ENCODE measurements around the gene ELL. TPM values are rescaled to one million over a fixed set of nuclear protein-coding genes. Genes with fewer than 3 reads are reported as not detected.

Gene ELL
- total and polyA plus RNA-seq, 9 of the 15 experiments (the other 6 are each of a cell fraction or from before 2014, with no cell fraction given): 0.24 to 22.5 (median 4.1) TPM

GRCh38 chr19:18521692-18522123 is at the start of gene ELL (continued):
- TF ChIP-seq TRIM24 (IDR thresholded peaks at IDR 0.05) (no peak), NFIC (IDR thresholded peaks at IDR 0.05) (peak; percentile 35), SIN3B (IDR thresholded peaks at IDR 0.05; ENCODE audit: low read depth) (peak; percentile 70), CBFB (CRISPR knock-in tag; IDR thresholded peaks at IDR 0.05) (no peak), ZC3H8 (IDR thresholded peaks at IDR 0.05) (no peak), KDM2B (CRISPR knock-in tag; IDR thresholded peaks at IDR 0.05) (no peak), OTX1 (CRISPR knock-in tag; IDR thresholded peaks at IDR 0.05) (0 out of 2 replicates have a peak, but pooled peaks have one; percentile 58), HSF4 (CRISPR knock-in tag; IDR thresholded peaks at IDR 0.05; ENCODE audit: borderline replicate concordance) (no peak), ETV6 (IDR thresholded peaks at IDR 0.05; ENCODE audit: borderline replicate concordance in 1 of 2, low read depth in 2 of 2, low read length in 1 of 2) (no peak), ETV6 (CRISPR knock-in tag; IDR thresholded peaks at IDR 0.05; ENCODE audit: borderline replicate concordance) (no peak; the same call in 1 of the 2 replicates), BMI1 (IDR thresholded peaks at IDR 0.05; ENCODE audit: low read length) (no peak), ZBTB1 (CRISPR knock-in tag; IDR thresholded peaks at IDR 0.05; ENCODE audit: borderline replicate concordance, low read depth) (no peak), SNAPC5 (CRISPR knock-in tag; IDR thresholded peaks at IDR 0.05) (no peak), TAF9B (IDR thresholded peaks at IDR 0.05; ENCODE audit: partially characterized antibody) (no peak), RUNX1 (IDR thresholded peaks at IDR 0.05; ENCODE audit: low read depth) (0 out of 2 replicates have a peak, but pooled peaks have one; percentile 32), E2F3 (CRISPR knock-in tag; IDR thresholded peaks at IDR 0.05) (0 out of 2 replicates have a peak, but pooled peaks have one; percentile 16), STAG1 (CRISPR knock-in tag; IDR thresholded peaks at IDR 0.05; ENCODE audit: borderline replicate concordance) (peak; percentile 32; the same call in 1 of the 2 replicates), RFX5 (IDR thresholded peaks at IDR 0.05; ENCODE audit: low read depth, low read length) (no peak), RBM22 (IDR thresholded peaks at IDR 0.05; ENCODE audit: low read depth, low read length, poor library complexity, severe bottlenecking) (no peak), PYGO2 (tag; IDR thresholded peaks at IDR 0.05) (no peak), SAP30 (IDR thresholded peaks at IDR 0.05; ENCODE audit: borderline replicate concordance, insufficient read depth, low read depth, low read length, poor library complexity, severe bottlenecking) (peak; percentile 93), CHD2 (IDR thresholded peaks at IDR 0.05; ENCODE audit: low read depth, low read length) (no peak), ZNF174 (CRISPR knock-in tag; IDR thresholded peaks at IDR 0.05) (no peak)
- TF ChIP-seq, protein P1, sequence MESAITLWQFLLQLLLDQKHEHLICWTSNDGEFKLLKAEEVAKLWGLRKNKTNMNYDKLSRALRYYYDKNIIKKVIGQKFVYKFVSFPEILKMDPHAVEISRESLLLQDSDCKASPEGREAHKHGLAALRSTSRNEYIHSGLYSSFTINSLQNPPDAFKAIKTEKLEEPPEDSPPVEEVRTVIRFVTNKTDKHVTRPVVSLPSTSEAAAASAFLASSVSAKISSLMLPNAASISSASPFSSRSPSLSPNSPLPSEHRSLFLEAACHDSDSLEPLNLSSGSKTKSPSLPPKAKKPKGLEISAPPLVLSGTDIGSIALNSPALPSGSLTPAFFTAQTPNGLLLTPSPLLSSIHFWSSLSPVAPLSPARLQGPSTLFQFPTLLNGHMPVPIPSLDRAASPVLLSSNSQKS (CRISPR knock-in tag; IDR thresholded peaks at IDR 0.05): no peak
- TF ChIP-seq, protein P2, sequence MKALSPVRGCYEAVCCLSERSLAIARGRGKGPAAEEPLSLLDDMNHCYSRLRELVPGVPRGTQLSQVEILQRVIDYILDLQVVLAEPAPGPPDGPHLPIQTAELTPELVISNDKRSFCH (CRISPR knock-in tag; IDR thresholded peaks at IDR 0.05): no peak
- TF ChIP-seq, protein P2 (tag; IDR thresholded peaks at IDR 0.05): no peak
- TF ChIP-seq, protein P3, sequence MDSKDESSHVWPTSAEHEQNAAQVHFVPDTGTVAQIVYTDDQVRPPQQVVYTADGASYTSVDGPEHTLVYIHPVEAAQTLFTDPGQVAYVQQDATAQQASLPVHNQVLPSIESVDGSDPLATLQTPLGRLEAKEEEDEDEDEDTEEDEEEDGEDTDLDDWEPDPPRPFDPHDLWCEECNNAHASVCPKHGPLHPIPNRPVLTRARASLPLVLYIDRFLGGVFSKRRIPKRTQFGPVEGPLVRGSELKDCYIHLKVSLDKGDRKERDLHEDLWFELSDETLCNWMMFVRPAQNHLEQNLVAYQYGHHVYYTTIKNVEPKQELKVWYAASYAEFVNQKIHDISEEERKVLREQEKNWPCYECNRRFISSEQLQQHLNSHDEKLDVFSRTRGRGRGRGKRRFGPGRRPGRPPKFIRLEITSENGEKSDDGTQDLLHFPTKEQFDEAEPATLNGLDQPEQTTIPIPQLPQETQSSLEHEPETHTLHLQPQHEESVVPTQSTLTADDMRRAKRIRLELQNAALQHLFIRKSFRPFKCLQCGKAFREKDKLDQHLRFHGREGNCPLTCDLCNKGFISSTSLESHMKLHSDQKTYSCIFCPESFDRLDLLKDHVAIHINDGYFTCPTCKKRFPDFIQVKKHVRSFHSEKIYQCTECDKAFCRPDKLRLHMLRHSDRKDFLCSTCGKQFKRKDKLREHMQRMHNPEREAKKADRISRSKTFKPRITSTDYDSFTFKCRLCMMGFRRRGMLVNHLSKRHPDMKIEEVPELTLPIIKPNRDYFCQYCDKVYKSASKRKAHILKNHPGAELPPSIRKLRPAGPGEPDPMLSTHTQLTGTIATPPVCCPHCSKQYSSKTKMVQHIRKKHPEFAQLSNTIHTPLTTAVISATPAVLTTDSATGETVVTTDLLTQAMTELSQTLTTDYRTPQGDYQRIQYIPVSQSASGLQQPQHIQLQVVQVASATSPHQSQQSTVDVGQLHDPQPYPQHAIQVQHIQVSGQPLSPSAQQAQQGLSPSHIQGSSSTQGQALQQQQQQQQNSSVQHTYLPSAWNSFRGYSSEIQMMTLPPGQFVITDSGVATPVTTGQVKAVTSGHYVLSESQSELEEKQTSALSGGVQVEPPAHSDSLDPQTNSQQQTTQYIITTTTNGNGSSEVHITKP (IDR thresholded peaks at IDR 0.05; ENCODE audit: partially characterized antibody): no peak
